Measurements from ENCODE around the gene NOTO. TPM values are rescaled to one million over a fixed set of nuclear protein-coding genes. Genes with fewer than 3 reads are reported as not detected.
A peak's percentile ranks its signal among the peaks of the same experiment; 100 is the strongest.

Gene NOTO
- total RNA-seq, 2 donors from 2014 or later = not detected

- H3K4me3 ChIP-seq = no peak overlapping the region
- intact Hi-C loops (cut with DNase I) = no loop called here
- no peaks in the 10 kb centered on the region for H3K36me3 ChIP-seq
- DNase-seq = no peak
- no peak for TF ChIP-seq CTCF (IDR thresholded peaks at IDR 0.05)
- no peaks in the 10 kb centered on the region for H3K4me1 ChIP-seq
- H3K9me3 ChIP-seq = no peaks in the 10 kb centered on the region
- peaks cover 18% of the 10 kb centered on the region for H3K27me3 ChIP-seq
- H3K27ac ChIP-seq = no peak overlapping the region
- no peak overlapping the region for H3K9ac ChIP-seq (ENCODE audit: low read depth in 2 of 2, low read length in 2 of 2)
Measured at GRCh38 chr2:73172963-73173362, 29.4 kb upstream of the NOTO start.

DNA sequence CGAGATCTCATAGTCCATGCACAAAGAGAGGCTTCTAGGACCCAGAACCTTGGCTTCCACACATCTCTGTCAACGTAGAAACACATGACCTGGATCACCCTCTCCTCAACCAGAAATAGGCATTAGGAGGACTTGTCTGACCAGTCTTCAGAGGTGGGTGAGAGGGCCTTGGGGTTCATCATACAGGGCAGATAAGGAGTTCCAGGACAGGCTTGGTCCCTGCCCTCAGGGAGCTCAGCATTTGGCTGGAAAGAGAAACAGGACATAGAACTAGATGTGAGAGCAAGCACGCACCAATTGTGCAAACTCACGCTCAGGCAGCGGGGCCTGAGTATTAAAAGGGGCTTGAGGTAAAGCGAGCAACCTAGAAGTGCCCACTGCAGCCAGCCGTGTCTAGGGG is 28.6 kb upstream of the NOTO start:
- H3K27ac ChIP-seq = no peak overlapping the region
- no peaks in the 10 kb centered on the region for H3K9me3 ChIP-seq
- H3K4me3 ChIP-seq = no peak overlapping the region
- no peaks in the 10 kb centered on the region for H3K4me1 ChIP-seq
- intact Hi-C loops (cut with DNase I) = no loop called here
- H3K27me3 ChIP-seq = peaks cover 18% of the 10 kb centered on the region
- DNase-seq = no peak
- H3K9ac ChIP-seq (ENCODE audit: low read depth in 2 of 2, low read length in 2 of 2) = no peak overlapping the region
- no peak for TF ChIP-seq CTCF (IDR thresholded peaks at IDR 0.05)
- H3K36me3 ChIP-seq = no peaks in the 10 kb centered on the region

DNA sequence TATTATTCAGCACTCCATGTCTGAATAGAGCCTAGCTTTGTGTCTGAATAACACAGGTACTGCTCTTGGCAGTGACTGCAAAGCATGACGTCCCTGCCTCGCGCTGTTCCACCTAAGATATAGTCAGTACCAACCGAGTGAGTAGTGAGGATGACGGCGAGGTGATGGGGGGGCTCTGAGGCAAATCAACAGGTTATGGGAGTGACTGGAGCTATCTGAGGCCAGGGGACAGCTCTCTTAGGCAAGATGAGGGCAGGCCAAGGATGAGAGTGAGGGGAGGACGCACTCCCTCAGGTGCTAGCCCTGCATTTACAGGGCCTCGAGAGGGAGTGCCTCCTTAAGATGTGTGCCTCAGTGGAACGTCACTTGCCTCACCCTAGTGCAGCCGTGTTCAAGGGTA is 28.1 kb upstream of the NOTO start:
- Histone ChIP-seq H3K4me1 (no peaks in the 10 kb centered on the region), H3K4me3 (no peak overlapping the region), H3K27me3 (peaks cover 18% of the 10 kb centered on the region), H3K9me3 (no peaks in the 10 kb centered on the region), H3K27ac (no peak overlapping the region), H3K9ac (ENCODE audit: low read depth in 2 of 2, low read length in 2 of 2) (no peak overlapping the region), H3K36me3 (no peaks in the 10 kb centered on the region)
- intact Hi-C loops (cut with DNase I) = no loop called here
- no peak for TF ChIP-seq CTCF (IDR thresholded peaks at IDR 0.05)
- DNase-seq = no peak

DNA sequence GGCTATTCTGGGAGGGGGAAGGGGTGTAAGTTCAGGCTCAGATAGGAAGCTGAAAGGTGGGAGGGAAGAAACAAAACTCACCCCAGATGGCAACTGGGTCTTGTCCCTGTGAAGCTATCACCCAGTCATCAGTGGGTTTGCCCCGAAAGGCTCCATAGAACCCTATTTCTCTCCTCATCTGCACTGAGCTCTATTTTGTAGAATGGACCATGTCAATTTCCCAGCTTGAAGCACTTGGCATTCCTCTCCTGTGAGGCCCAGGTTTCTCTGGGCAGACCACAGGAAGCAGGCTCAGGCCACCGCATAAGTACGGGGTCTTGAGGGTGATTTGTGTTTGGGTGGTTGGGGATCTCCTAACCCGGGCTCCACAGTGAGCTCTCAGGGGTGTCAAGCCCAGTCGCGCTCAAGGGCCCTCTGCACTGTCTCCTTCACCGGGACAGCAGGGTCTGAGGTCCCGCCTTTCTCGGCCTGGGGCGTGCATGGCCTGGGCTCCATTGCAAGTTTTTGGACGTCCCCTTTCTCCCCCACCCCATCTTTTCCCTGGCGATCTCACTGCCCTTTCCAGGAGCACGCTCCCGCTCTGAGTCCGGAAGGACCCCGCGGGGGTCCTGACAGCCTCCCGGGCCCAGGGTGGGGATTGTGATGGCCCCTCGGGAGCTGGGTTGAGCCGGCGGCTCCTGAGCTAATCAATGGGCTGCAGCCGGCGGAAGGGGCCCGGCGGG is 27.3 kb upstream of the NOTO start:
- intact Hi-C loops (cut with DNase I) = loop anchor here (5.0 kb wide), 2 partner anchors 183 to 283 kb away; no protein-coding TSS in a partner anchor
- H3K4me3 ChIP-seq = peak overlapping the region; percentile 51
- no peaks in the 10 kb centered on the region for H3K9me3 ChIP-seq
- no peak for DNase-seq
- no peaks in the 10 kb centered on the region for H3K36me3 ChIP-seq
- H3K9ac ChIP-seq (ENCODE audit: low read depth in 2 of 2, low read length in 2 of 2) = peak overlapping the region in 1 of 2 donors; percentile 56
- H3K4me1 ChIP-seq = no peaks in the 10 kb centered on the region
- TF ChIP-seq CTCF (IDR thresholded peaks at IDR 0.05) = no peak
- peaks cover 18% of the 10 kb centered on the region for H3K27me3 ChIP-seq
- no peak overlapping the region for H3K27ac ChIP-seq

- H3K27me3 ChIP-seq = peaks cover 18% of the 10 kb centered on the region
- peak overlapping the region; percentile 51 for H3K4me3 ChIP-seq
- no peak overlapping the region for H3K27ac ChIP-seq
- no peaks in the 10 kb centered on the region for H3K36me3 ChIP-seq
- DNase-seq = peak; percentile 80
- intact Hi-C loops (cut with DNase I) = loop anchor here (5.0 kb wide), 2 partner anchors 183 to 283 kb away; no protein-coding TSS in a partner anchor
- no peaks in the 10 kb centered on the region for H3K4me1 ChIP-seq
- no peak for TF ChIP-seq CTCF (IDR thresholded peaks at IDR 0.05)
- H3K9ac ChIP-seq (ENCODE audit: low read depth in 2 of 2, low read length in 2 of 2) = peak overlapping the region; percentile 34 to 63
- H3K9me3 ChIP-seq = no peaks in the 10 kb centered on the region
Measured at GRCh38 chr2:73175663-73176204, 26.6 kb upstream of the NOTO start.

All from colonic mucosa (tissue), 4 donors.